Myocyte (in vitro differentiated cells): ENCODE results near the gene GYPE. TPM values are rescaled to one million over a fixed set of nuclear protein-coding genes. Genes with fewer than 3 reads are reported as not detected.
"Not testable (repeated sequence)": the region's sequence is repeated elsewhere in the genome, so short reads cannot be mapped to it uniquely, and the experiment has no call there.

Source experiments
- DNase-seq: peaks from one replicate; pipeline ENCODE4 v3.0.0-alpha.2; 2012; ENCODE audit warnings: low read depth
- polyA plus RNA-seq: library from polyadenylated mRNA; unstranded; fragments of >200 nt; gene quantifications from one replicate; pipeline ENCODE4 v1.2.1, GENCODE V29; 2012; ENCODE audit warnings: missing spikeins
- total RNA-seq: library from RNA; depleted of rRNA; stranded (reverse); fragments of >200 nt; gene quantifications from 2 replicates; pipeline ENCODE4 v1.2.3, GENCODE V29; 2014

Gene GYPE
- not detected in 2 replicates for total RNA-seq
- polyA plus RNA-seq: not detected

DNA sequence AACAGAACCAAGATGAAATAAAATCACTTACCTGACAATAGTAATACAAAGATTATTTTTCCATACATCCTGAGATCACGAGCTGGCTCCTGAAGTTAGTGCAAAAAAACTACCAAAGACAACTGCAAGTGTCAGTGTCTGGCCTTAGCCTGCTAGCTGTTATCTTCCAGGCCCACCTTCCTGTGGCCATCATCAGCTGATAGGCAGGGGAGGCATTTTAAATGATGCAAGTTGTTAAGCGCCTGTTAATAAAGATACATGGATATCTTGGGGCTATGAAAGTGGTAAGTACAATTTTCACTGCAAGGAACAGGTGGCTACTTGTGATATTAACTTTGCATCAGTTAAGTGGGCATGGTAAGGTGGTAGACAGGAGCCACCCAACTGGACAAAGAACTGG, at the start of gene GYPE:
Gene GYPE, minus strand, starts transcription at position 120 of the 400 bp plus-strand sequence. Its CDS starts 52 bp downstream, at position 68.
- not testable (repeated sequence) for DNase-seq

DNA sequence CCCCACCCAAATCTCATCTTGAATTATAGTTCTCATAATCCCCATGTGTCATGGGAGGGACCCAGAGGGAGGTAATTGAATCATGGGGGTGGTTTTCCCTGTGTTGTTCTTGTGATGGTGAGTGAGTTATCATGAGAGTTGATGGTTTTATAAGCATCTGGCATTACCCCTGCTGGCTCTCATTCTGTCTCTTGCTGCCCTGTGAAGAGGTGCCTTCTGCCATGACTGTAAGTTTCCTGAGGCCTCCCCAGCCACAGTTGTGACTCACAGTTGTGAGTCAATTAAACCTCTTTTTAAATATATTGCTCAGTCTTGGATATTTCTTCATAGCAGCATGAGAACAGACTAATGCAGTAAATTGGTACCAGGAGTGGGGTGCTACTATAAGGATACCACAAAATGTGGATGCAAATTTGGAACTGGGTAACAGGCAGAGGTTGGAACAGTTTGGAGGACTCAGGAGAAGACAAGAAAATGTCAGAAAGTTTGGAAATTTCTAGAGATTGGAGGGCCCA, 46.2 kb upstream of the GYPE start:
- DNase-seq: not testable (repeated sequence)

DNA sequence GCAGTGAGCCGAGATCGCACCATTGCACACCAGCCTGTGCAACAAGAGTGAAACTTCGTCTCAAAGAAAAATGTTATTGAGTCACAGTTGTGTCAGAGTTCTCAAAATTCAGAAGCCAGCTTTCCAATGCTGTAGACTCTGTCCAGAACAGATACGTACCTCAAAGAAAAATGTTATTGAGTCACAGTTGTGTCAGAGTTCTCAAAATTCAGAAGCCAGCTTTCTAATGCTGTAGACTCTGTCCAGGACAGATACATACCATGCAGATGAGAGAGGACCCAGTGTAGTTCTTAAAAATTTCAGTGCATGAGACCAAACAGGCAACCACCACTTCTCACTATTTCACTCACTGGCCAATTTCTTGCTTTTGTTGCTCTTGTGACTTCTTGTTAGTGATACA, 45.6 kb upstream of the GYPE start:
- not testable (repeated sequence) for DNase-seq

DNA sequence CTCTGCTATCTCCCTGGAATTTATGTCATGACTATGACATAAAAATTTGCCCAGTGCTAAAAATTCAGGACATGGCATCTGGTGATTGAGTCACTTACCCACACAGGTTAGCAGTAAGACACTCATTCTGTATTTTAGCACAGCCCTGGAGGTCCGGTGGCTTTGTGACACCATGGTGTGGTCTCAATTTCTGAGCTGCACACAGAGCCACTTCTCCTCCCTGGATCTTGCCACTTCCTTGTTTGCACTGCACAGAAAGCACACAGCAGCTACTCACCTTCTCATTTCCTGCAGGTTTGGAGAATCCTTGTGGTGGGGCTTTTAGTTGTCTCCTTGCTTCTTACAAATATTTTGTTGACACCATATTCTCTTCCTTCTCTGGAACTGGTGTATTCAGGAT, 44.8 kb upstream of the GYPE start:
- not testable (repeated sequence) for DNase-seq

DNA sequence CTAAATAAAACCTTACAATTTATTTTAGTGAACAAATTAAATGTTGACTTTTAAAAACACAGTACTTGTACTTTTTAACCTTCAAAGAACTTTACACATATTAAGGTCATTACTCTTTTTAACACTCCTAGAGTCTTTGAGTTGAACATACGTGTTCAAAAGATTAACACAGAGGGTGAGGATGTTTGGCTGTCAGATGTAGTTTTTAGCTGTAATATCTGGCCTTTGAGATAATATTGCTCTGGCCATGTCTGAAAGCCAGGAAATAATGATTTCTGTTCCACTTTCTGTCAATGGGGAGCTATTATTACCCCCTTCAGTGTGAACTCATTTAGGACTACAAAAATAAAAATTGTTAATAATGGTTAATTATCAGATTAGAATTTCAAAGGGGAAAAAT, 42.1 kb upstream of the GYPE start:
- not testable (repeated sequence) for DNase-seq

DNA sequence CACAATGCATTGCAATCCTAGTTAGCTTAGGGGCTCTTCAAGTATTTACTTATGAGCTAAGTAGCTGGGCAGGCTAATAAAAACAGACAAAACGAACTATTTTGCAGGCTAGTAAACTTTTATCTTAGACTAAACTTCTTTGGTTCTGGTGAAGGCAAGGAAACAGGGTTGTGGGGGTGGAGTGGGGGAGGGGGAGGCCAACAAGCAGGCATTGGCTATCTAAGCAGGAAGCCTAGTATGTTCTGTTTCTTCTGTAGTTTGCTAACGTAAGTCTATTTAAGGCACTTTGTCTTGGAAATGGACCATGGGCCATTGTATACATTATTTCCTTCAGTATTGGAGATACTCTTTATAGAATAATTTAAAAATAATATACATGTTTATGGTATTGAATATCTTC, 35.3 kb upstream of the GYPE start:
- DNase-seq: not testable (repeated sequence)

DNA sequence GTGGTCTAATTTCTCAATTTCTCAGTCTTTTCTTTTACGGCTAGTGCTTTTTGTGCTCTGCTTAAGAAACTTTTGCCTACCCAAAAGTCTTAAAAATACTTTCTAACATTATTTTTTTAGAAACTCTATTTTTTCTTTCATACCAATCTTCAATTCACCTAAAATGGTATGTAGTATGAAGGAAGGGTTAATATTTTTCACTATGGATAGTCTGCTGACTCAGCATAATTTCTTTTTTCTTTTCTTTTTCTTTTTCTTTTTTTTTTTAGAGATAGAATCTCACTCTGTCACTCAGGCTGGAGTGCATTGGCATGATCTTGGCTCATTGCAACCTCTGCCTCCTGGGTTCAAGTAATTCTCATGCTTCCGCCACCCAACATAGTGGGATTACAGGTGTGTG, 34.2 kb upstream of the GYPE start:
- DNase-seq: no peak

DNA sequence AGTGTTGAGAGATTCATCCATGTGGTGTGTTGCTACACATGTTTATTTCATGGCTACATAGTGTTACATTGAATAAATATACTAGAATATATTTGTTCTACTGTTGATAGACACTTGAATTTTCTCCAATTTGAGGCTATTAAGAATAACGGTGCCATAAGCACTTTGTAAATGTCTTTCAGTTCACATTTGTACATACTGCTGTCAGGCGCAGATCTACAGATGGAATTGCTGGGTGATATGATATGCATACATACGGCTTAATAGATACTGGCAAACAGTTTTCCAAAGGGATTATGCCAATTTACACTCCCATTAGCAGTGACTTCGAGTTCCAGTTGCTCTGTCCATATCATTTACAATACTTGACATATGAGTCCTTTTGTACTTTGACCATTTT, 33.5 kb upstream of the GYPE start:
- DNase-seq: not testable (repeated sequence)

DNA sequence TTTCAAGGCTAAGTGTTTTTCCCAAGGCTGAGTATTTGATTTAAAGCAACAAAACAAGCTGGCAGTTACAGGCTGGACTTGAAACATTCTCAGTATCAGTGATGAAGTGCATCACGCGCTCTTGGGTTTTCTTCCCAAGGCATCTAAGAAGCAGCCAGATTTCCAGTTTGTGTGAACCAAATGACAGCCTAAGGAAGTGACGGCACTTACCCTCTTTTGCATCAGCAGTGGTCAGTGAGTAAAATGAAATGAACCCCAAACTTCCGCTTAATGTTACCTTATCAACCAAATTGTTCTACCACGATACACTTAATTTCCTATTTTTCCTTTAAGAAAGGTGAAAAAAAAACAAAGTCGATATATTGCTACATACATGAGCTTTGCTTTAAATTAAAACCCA, 15.8 kb upstream of the GYPE start:
- DNase-seq: no peak

DNA sequence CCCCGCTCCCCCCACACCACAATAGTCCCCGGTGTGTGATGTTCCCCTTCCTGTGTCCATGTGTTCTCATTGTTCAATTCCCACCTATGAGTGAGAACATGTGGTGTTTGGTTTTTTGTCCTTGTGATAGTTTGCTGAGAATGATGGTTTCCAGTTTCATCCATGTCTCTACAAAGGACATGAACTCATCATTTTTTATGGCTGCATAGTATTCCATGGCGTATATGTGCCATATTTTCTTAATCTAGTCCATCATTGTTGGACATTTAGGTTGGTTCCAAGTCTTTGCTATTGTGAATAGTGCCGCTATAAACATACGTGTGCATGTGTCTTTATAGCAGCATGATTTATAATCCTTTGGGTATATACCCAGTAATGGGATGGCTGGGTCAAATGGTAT, 11.1 kb upstream of the GYPE start:
- DNase-seq: not testable (repeated sequence)

DNA sequence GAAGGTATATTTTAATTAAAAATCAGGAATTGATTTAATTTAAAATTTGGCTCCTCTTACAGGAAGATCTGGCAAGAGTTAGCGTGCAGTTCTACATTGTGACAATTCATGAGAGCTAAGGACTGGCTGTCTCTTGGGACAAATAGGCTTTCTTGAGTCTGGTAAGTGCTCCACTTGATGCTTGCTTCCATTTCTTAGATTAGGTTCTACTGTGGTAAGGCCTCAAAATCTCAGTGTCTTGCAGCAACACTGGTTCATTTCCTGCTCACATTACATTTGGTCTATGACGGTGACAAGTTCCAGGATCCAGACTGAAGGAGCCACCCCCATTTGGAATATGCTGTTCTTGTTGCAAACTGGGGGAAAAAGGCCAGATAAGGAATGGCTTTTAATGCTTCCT, 7.1 kb upstream of the GYPE start:
- DNase-seq: not testable (repeated sequence)

DNA sequence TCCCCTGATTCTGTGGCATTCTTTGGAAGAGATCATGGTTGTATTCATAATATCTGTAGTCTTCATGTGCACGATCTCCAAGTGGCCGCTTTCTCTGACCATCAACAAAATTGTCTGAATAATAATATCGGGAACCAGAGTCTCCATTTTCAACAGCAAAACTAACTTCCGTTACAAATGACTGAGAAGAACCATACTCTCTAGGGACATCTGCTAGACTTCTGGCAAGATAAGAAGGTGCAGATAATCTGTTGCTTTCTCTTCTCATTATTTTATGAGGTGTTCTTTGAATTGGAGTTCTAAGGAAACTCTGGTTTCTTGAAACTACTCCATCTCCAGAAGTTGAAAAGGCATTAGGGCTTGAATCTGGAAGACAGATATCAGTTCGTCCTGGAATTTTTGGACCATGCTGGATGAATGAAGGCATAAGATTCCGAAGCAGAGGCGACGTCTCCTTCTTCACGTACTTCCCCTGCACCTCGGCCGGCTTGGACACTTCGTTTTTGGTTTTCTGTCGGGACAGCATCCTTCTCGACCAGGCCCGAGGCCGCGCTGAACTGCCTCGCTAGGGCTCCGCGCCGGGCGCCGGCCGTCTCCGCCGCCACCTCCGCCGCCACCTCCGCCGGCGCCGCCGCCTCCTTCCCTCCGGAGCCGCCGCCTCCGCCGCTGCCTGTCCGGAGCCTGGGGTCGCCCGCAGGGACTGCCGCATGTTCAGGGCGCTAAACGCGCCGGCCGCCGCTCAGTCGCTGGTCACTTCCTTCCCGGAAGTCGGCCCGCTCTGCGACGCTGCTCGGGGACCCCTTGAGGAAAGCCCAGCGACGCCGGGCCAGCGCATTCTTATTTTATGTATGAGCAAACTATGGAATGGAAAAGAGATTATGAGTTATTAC, 6.4 kb upstream of the GYPE start:
- DNase-seq: not testable (repeated sequence)

DNA sequence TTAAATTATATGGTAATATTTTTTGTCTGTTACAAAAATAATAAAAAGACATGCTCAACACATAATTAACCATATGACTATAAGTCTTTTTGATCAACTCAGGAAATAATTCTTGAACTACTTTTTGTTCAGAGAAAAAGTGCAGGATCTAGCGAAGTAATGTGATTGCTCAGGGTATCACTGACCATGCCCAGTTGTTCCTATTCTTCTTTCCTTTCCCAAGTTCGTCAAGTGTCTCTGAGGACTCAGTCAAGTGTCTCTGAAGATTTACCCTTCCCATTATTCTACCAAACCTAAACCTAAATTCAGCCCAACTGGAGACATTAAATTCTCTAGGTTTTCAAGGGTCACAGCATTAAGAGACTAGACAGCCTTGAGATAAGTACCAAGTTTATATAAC, 5.5 kb upstream of the GYPE start:
- not testable (repeated sequence) for DNase-seq

DNA sequence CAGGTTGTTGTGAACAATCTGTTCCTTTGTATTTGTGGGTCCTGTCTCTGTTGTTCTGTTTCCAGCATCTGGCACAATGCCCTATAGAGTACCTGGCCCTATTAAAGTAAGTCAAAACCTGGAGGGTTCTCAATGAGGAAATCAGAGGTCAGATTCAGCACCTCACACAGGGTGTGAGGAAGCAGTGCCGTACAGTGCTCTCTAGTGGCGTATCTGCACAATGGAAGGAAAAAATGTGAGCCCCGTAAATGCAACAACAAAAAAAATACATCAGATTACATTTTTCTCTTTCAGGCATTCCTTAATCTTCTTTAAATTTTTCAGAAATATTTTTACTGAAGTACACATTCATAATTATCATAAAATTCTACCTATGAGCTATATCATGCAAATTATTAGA, 2.5 kb upstream of the GYPE start:
- DNase-seq: not testable (repeated sequence)

DNA sequence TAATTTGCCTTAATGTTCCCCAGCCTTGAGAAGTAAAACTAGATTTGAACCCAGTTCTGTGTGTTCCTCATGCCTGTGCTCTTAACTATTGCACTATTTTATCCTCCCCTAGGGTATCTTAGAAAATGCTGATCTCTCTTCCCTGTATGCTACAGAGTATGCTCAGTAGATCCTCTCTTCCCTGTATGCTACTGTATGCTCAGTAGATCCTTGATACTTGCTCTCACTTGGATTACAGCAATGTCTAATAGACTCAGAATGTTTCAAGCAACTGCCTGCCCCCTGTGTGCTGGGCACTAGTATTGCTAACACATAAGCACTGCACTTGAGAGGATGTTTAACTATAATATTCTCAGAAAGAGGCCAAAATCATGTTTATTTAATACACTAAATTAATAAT, 928 bp downstream of the GYPE start:
- DNase-seq: not testable (repeated sequence)

DNA sequence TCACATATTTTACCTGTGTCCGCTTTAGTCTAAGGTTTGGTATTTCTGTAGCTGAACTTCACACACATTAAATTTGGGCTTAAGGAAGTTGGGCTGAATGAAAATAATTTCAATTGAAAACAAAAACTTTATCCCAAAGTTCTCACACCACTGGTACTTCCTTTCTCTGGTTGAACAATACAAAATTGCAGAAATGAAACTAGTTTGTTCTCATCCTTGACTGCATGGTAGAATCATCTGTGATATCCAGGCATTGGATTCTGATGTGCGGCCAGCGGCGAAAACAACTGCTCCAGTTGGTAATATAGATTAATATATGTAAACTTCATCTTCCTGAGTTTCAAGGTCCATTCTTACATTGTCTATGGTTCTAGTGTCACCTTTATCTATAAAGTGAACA, 15.0 kb downstream of the GYPE start:
- not testable (repeated sequence) for DNase-seq

DNA sequence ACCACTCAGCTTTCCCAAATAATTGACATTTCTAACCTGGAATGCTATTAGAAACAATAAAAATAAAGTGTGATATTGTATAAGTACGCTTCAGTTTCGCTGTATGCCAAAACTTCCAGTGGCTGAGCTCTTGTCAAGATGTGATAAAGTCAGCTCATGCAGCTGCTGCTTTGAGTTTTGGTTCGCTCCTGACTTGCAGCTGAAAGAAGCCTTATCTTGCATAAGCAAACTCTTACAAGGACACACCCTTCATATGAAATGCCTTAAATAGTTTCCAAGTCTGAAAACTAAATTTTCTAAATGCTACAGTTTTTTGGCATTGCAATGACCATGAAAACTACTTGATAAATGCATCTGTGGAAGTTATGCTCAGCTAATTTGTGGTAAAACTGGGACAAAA, 17.2 kb downstream of the GYPE start:
- not testable (repeated sequence) for DNase-seq

DNA sequence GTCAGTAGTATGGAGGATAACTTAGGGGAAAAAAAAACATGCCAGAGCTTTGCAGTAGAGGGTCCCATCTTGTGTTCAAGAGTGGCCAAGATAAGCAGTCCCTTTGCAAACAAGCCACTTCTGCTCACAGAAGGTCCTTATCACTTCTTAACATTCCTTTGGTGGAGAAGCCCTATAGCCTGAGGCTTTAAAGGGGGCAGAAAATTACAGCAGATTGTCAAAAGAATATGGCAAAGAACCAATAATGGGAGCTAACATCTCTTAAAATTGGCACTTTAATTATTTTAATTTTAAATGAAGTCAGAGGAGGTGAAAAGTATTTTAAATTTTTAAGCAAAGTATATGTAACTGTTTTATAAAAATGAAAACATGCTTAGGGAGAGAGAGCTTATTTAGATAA, 20.4 kb downstream of the GYPE start:
- not testable (repeated sequence) for DNase-seq

DNA sequence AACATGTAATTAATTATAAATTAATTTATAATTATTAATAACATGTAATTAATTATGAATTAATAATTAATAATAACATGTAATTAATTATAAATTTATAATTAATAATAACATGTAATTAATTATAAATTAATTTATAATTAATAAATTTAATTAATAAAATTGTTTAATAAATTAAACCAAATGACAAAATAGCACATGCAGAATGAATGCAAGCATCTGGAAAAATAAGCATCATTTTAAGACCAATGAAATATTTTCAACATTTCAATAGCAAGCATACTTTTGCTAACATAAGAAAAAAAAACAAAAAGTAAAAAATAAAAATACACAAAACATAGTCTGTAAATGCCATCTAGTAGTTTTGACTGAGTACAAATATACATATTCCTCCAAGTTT, 21.8 kb downstream of the GYPE start:
- DNase-seq: no peak

DNA sequence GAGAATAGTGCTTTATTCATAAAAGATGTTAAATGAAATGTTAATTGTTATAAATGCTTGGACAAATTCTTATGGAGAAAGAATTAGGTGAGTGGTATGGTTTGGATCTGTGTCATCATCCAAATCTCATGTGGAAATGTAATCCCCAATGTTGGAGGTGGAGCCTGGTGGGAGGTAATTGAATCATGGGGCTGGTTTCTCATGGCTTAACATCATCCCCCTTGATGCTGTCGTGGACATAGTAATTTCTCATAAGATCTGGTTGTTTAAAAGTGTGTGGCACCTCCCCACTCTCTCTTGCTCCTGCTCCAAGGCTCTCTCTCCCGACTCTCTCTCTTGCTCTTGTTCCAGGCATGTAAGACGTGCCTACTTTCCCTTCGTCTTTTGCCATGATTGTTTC, 22.5 kb downstream of the GYPE start:
- no peak for DNase-seq

DNA sequence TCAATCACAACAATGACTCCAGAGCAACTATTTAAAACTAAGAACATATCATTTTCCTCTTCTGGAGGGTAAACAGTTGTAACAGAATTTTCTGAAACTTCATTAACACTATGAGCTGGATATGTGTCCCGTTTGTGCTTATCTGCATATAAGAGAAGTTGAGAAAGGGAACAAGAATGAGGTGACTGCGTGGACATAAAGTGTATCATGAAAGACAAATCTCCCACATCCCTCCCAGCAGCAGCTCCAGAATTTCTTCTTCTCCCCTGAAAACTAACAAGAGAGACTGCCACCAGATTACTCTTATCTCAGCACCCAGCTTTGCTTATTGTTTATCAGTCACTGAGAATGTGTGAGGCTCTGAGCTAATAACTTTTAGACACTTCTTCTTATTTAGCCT, 25.8 kb downstream of the GYPE start:
- DNase-seq: not testable (repeated sequence)

DNA sequence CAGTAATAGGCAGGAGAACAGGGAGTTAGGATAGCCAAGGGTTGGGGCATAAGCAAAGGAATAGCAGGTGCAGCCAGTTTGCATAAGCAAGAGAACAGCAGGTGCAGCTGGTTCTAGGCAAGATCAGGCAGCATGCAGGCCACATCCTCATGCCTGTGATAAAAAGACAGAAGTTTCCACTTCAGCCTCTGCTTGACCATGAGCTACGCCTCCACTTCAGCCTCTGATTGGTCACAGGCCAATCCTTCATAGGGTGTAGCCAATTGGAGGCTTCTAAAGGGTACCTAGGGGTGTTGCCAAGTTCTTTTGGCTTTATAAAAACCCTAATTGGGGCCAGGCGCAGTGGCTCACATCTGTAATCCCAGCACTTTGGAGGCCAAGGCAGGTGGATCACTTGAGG, 30.0 kb downstream of the GYPE start:
- not testable (repeated sequence) for DNase-seq
